Measurements from ENCODE around the gene HTR3B. TPM values are rescaled to one million over a fixed set of nuclear protein-coding genes. Genes with fewer than 3 reads are reported as not detected.

The HTR3B gene
- total RNA-seq, 1 experiment from 2014 or later: not detected

DNA sequence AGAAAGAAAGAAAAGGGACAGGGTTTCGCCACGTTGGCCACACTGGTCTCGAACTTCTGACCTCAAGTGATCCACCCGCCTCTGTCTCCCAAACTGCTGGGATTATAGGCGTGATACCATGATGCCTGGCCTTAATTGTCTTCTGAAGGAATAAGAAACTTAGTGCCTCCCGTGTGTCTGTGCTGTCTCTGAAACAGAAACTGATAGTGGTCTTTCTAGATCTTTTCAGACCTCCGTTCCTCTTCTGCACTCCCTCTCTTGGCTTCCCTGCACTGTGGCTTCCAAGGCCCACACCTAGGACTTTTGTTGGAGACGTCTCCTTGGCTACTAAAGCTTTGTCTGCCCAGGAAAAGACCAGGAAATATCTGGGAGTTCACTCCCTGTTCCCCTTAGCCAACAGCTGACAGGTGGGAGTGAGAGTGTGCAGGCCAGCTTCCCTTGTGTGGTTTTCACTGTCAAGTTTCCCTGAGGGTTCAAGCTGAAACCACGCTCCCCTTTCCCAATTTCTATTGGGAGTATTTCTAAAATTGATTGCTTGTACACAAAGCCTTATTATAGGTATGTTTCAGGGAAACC, 10.1 kb upstream of the HTR3B start:
- Histone ChIP-seq H3K9ac (ENCODE audit: extremely low read depth, insufficient read length, low read length) (no peak overlapping the region), H2BK5ac (ENCODE audit: insufficient read length, low read length) (no peak overlapping the region), H3K79me2 (ENCODE audit: insufficient read depth, low read length) (no peaks in the 10 kb centered on the region), H3K56ac (ENCODE audit: insufficient read length, low read depth, low read length) (no peak overlapping the region), H4K91ac (ENCODE audit: insufficient read length, low read depth, low read length) (no peak overlapping the region), H4K20me1 (ENCODE audit: control insufficient read depth, insufficient read depth, insufficient read length) (no peaks in the 10 kb centered on the region), H2BK20ac (ENCODE audit: low read depth, low read length, poor library complexity, severe bottlenecking) (no peak overlapping the region), H3K4me1 (ENCODE audit: insufficient read depth, low read length) (no peaks in the 10 kb centered on the region; the same call in 1 of the 2 replicates), H2BK12ac (ENCODE audit: insufficient read length, low read depth, low read length) (no peak overlapping the region), H3K27ac (ENCODE audit: insufficient read length, low read depth, low read length) (no peak overlapping the region), H3T11ph (ENCODE audit: low read length) (no peak overlapping the region), H3K14ac (ENCODE audit: insufficient read depth, low read length) (no peak overlapping the region), H4K5ac (ENCODE audit: insufficient read length, low read depth, low read length) (no peak overlapping the region), H3K79me1 (ENCODE audit: insufficient read depth, low read depth, low read length, poor library complexity, severe bottlenecking) (no peaks in the 10 kb centered on the region), H2AFZ (ENCODE audit: low read length) (no peak overlapping the region), H3K4me2 (ENCODE audit: insufficient read depth, insufficient read length, low read length) (no peak overlapping the region), H3K27me3 (ENCODE audit: insufficient read depth, low read length) (no peaks in the 10 kb centered on the region), H3K18ac (ENCODE audit: insufficient read length, low read depth, low read length) (no peak overlapping the region), H3K23me2 (ENCODE audit: insufficient read length, low read depth, low read length, poor library complexity, severe bottlenecking) (no peaks in the 10 kb centered on the region), H2BK15ac (ENCODE audit: low read depth, low read length) (no peak overlapping the region), H2BK120ac (ENCODE audit: low read depth, low read length, poor library complexity, severe bottlenecking) (no peak overlapping the region), H4K8ac (replicated peaks; ENCODE audit: insufficient read length, low read depth, low read length) (no peak overlapping the region), H3K4ac (ENCODE audit: low read depth, low read length) (no peak overlapping the region), H3K9me3 (ENCODE audit: control insufficient read depth, low read depth, low read length) (no peaks in the 10 kb centered on the region), H3K23ac (ENCODE audit: insufficient read length, low read depth, low read length) (no peak overlapping the region), H2AK5ac (ENCODE audit: insufficient read length, low read length) (no peak overlapping the region)
- Mint-ChIP-seq H3K4me1 (peaks cover 23 to 25% of the 10 kb centered on the region in 2 experiments), H3K4me3 (no peak overlapping the region), H3K27me3 (ENCODE audit: low read depth) (no peaks in the 10 kb centered on the region), H3K9me3 (no peaks in the 10 kb centered on the region; a peak in 1 of 5 replicates), H3K36me3 (ENCODE audit: insufficient read depth in 1 of 3, low read depth in 3 of 3) (peaks cover 0 to 1% (median 0%) of the 10 kb centered on the region in 3 experiments; a peak in 1 of 7 replicates), H3K27ac (no peak overlapping the region; a peak in 1 of 7 replicates)
- no peak for DNase-seq
- WGBS (ENCODE audit: extremely low coverage, insufficient read length, low lambda C conversion rate): no CpG with 5 or more reads among the region's 9 CpGs
- TF ChIP-seq CTCF (conservative IDR thresholded peaks at IDR 0.05): no peak
